GM23248 (cell line): ENCODE results near the gene HEATR5A. TPM values are rescaled to one million over a fixed set of nuclear protein-coding genes. Genes with fewer than 3 reads are reported as not detected.
"Not testable (repeated sequence)": the region's sequence is repeated elsewhere in the genome, so short reads cannot be mapped to it uniquely, and the experiment has no call there.

ENCODE experiments used
- DNase-seq: peaks from one replicate; pipeline ENCODE4 v3.0.0-alpha.2; 2015
- H2AFZ ChIP-seq: fragments of 200-600 bp; sonication (generic); 2 replicates; pipeline ENCODE4 v1.6.1; 2016; ENCODE audit warnings: antibody characterized with exemption
- H3F3A ChIP-seq: fragments of 200-600 bp; sonication (generic); 2 replicates; pipeline ENCODE4 v1.6.1; 2016; ENCODE audit warnings: mild to moderate bottlenecking, antibody characterized with exemption, mixed run types; ENCODE audit not compliant: insufficient read depth
- H3K27ac ChIP-seq: fragments of 200-600 bp; sonication (generic); 2 replicates; pipeline ENCODE4 v1.5.1; 2016; ENCODE audit warnings: mild to moderate bottlenecking
- H3K27me3 ChIP-seq: fragments of 200-600 bp; sonication (generic); replicated peaks from 2 replicates; pipeline ENCODE4 v1.6.1; 2016; ENCODE audit warnings: mild to moderate bottlenecking; ENCODE audit not compliant: insufficient read depth
- H3K36me3 ChIP-seq: fragments of 200-600 bp; sonication (generic); 2 replicates; pipeline ENCODE4 v1.6.1; 2016; ENCODE audit warnings: low read depth, mild to moderate bottlenecking
- H3K4me1 ChIP-seq: fragments of 200-600 bp; sonication (generic); 2 replicates; pipeline ENCODE4 v1.6.1; 2016; ENCODE audit warnings: mild to moderate bottlenecking; ENCODE audit not compliant: insufficient read depth
- H3K4me2 ChIP-seq: fragments of 200-600 bp; sonication (generic); one replicate; pipeline ENCODE4 v1.6.1; 2016; ENCODE audit warnings: mild to moderate bottlenecking; ENCODE audit not compliant: unreplicated experiment
- H3K4me3 ChIP-seq: fragments of 200-600 bp; sonication (generic); 2 replicates; pipeline ENCODE4 v1.5.1; 2016; ENCODE audit warnings: mild to moderate bottlenecking
- H3K79me2 ChIP-seq: fragments of 200-600 bp; sonication (generic); 2 replicates; pipeline ENCODE4 v1.6.1; 2016; ENCODE audit warnings: mild to moderate bottlenecking; ENCODE audit not compliant: insufficient read depth
- H3K9ac ChIP-seq: fragments of 200-600 bp; sonication (generic); 2 replicates; pipeline ENCODE4 v1.6.1; 2016; ENCODE audit warnings: mild to moderate bottlenecking
- H3K9me2 ChIP-seq: fragments of 200-600 bp; sonication (generic); 2 replicates; pipeline ENCODE4 v1.6.1; 2016; ENCODE audit warnings: mixed run types, mild to moderate bottlenecking, moderate library complexity; ENCODE audit not compliant: insufficient read depth
- H3K9me3 ChIP-seq: fragments of 200-600 bp; sonication (generic); one replicate; pipeline ENCODE4 v1.6.1; 2017; ENCODE audit warnings: low read depth
- H4K20me1 ChIP-seq: fragments of 200-600 bp; sonication (generic); 2 replicates; pipeline ENCODE4 v1.6.0; 2016; ENCODE audit not compliant: insufficient read depth
- EZH2 ChIP-seq: fragments of 200-600 bp; sonication (generic); IDR thresholded peaks from 2 replicates; pipeline ENCODE4 v1.6.1; 2018; ENCODE audit warnings: antibody characterized with exemption, mild to moderate bottlenecking; ENCODE audit not compliant: insufficient read depth, poor library complexity, severe bottlenecking
- EZH2phosphoT487 ChIP-seq: fragments of 200-600 bp; sonication (generic); IDR thresholded peaks from 2 replicates; pipeline ENCODE4 v1.6.1; 2018; ENCODE audit warnings: antibody characterized with exemption, moderate library complexity, mild to moderate bottlenecking, low read depth; ENCODE audit not compliant: insufficient read depth
- WGBS, 2 experiments: methylation state at CpG; one replicate each; pipeline ENCODE4 v1.1.6; 2015 to 2017; ENCODE audit warnings: low lambda C conversion rate in 2 of 2, low coverage in 1 of 2; ENCODE audit errors: missing lambda C conversion rate in 2 of 2; 5-methylcytosine and 5-hydroxymethylcytosine counted together
- in situ Hi-C: fragments of 300-500 bp; cut with MboI; formaldehyde crosslinking; loops from 2 replicates; pipeline ENCODE4 v1.15.0; 2020
- polyA plus RNA-seq: library from polyadenylated mRNA; unstranded; fragments of >200 nt; fragmentation: Nextera tagmentation; extraction: Ambion mirVana; gene quantifications from 2 replicates; pipeline ENCODE4 v1.2.1, GENCODE V29; 2016
- total RNA-seq: library from RNA; depleted of rRNA; stranded (reverse); fragments of >200 nt; shearing (Covaris generic); gene quantifications from 2 replicates; pipeline ENCODE4 v1.2.3, GENCODE V29; 2014

The HEATR5A gene
- total and polyA plus RNA-seq, 2 experiments from 2014 or later = 49.1 to 70.3 TPM

DNA sequence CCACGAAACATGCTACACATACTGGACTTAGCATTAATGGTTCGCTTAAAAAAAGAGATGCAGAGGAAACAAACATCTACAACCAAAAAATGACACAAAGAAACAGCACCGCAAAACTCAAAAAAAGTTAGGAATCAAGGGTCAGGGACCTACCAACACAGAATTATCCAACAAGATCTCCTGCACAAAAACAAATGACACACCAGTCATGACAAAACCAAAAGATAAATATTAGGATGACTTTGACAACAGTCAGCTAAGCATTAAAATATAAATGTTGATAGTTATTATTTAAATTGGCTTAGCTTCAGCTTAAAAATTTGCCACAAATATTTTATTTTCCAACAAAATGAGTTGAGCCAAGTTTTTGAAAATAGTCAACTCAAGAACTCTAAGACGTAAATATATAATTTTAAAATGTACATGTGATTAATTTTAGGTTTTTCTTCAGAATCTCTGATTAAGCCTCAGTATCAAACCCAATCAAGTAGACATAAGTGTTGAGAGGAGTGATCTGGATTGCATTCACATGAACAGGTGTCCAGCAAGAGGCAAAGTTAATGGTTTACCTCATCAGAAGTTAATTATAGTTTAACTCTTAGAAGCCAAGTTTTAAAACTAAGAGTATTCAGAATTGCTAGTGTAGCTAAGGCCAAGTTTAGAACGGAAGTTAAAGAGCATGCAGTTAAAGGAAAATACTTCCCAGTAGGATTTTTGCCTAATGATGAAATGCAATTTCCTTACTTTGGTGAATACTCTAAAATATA, 79.9 kb downstream of the HEATR5A start:
- in situ Hi-C loops = loop anchor here (25.0 kb wide), 1 partner anchor 353 kb away; no protein-coding TSS in a partner anchor
- H3K9me3 ChIP-seq = no peaks in the 10 kb centered on the region
- H2AFZ ChIP-seq = no peak overlapping the region
- H3K79me2 ChIP-seq = no peaks in the 10 kb centered on the region
- no peaks in the 10 kb centered on the region for H3K9me2 ChIP-seq
- 86 to 90% methylated on average over 5 of the region's 5 CpGs for WGBS, 2 experiments
- H3F3A ChIP-seq = peaks cover 12% of the 10 kb centered on the region; the same call in 1 of the 2 replicates
- peaks cover 76% of the 10 kb centered on the region for H3K36me3 ChIP-seq
- H3K4me2 ChIP-seq = no peak overlapping the region
- H4K20me1 ChIP-seq = no peaks in the 10 kb centered on the region
- no peak for DNase-seq
- TF ChIP-seq EZH2phosphoT487 (no peak), EZH2 (no peak)
- no peak overlapping the region for H3K9ac ChIP-seq
- H3K27me3 ChIP-seq = no peaks in the 10 kb centered on the region
- no peak overlapping the region for H3K4me3 ChIP-seq
- no peaks in the 10 kb centered on the region for H3K4me1 ChIP-seq
- no peak overlapping the region for H3K27ac ChIP-seq

DNA sequence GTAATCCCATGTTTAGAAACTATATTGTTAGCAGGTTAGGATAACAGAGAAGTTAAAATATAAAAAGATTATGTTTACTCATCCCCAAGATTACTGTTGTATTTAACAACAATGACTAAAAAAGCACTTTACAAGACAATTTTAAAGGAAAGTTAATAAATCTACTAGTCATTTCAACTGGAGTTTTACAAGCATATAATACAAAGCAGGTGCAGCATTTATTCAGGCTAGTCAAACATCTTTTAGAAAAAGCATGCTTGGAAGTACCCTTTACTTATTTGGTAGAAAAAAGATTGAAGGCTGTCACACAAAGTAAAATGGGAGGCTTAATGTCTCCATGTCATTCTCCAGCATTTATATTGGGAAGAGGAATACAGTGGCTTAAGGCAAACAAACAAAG, 80.6 kb downstream of the HEATR5A start:
- H3K4me1 ChIP-seq = no peaks in the 10 kb centered on the region
- no peaks in the 10 kb centered on the region for H3K27me3 ChIP-seq
- H3K9ac ChIP-seq = no peak overlapping the region
- H3K36me3 ChIP-seq = peaks cover 71% of the 10 kb centered on the region
- no peaks in the 10 kb centered on the region for H3K9me3 ChIP-seq
- DNase-seq = no peak
- H3K79me2 ChIP-seq = no peaks in the 10 kb centered on the region
- peaks cover 12% of the 10 kb centered on the region; the same call in 1 of the 2 replicates for H3F3A ChIP-seq
- no peaks in the 10 kb centered on the region for H4K20me1 ChIP-seq
- no peak for TF ChIP-seq EZH2phosphoT487
- no peak for TF ChIP-seq EZH2
- H3K9me2 ChIP-seq = no peaks in the 10 kb centered on the region
- no peak overlapping the region for H3K4me3 ChIP-seq
- no peak overlapping the region for H3K4me2 ChIP-seq
- in situ Hi-C loops = loop anchor here (25.0 kb wide), 1 partner anchor 352 kb away; no protein-coding TSS in a partner anchor
- H3K27ac ChIP-seq = no peak overlapping the region
- H2AFZ ChIP-seq = no peak overlapping the region

- Histone ChIP-seq H4K20me1 (no peaks in the 10 kb centered on the region), H3K4me2 (no peak overlapping the region), H3K79me2 (no peaks in the 10 kb centered on the region), H2AFZ (no peak overlapping the region), H3K4me1 (no peaks in the 10 kb centered on the region), H3F3A (peaks cover 12% of the 10 kb centered on the region; the same call in 1 of the 2 replicates), H3K9me2 (no peaks in the 10 kb centered on the region), H3K27ac (peak overlapping the region; percentile 5; the same call in 1 of the 2 replicates), H3K27me3 (no peaks in the 10 kb centered on the region), H3K9ac (no peak overlapping the region), H3K4me3 (no peak overlapping the region), H3K9me3 (no peaks in the 10 kb centered on the region), H3K36me3 (peaks cover 68% of the 10 kb centered on the region)
- DNase-seq = no peak
- no peak for TF ChIP-seq EZH2
- no peak for TF ChIP-seq EZH2phosphoT487
- in situ Hi-C loops = loop anchor here (25.0 kb wide), 1 partner anchor 350 kb away; no protein-coding TSS in a partner anchor
- 95 to 100% methylated on average over 2 of the region's 2 CpGs for WGBS, 2 experiments
These were observed 83.0 kb downstream of the HEATR5A start for GRCh38 chr14:31337331-31337730.

- Histone ChIP-seq H3K9ac (no peak overlapping the region), H3K27me3 (no peaks in the 10 kb centered on the region), H3K9me3 (no peaks in the 10 kb centered on the region), H3K9me2 (no peaks in the 10 kb centered on the region), H3K79me2 (no peaks in the 10 kb centered on the region), H3F3A (peaks cover 12% of the 10 kb centered on the region; the same call in 1 of the 2 replicates), H3K27ac (0 out of 2 replicates have a peak overlapping the region, but pooled peaks have one; percentile 5), H4K20me1 (no peaks in the 10 kb centered on the region), H3K36me3 (peaks cover 70% of the 10 kb centered on the region), H3K4me3 (no peak overlapping the region), H3K4me1 (no peaks in the 10 kb centered on the region), H3K4me2 (no peak overlapping the region), H2AFZ (no peak overlapping the region)
- in situ Hi-C loops = loop anchor here (25.0 kb wide), 1 partner anchor 349 kb away; no protein-coding TSS in a partner anchor
- DNase-seq = peak; percentile 56
- WGBS, 2 experiments = 97 to 100% methylated on average over 4 of the region's 4 CpGs
- no peak for TF ChIP-seq EZH2
- TF ChIP-seq EZH2phosphoT487 = no peak
These were observed 83.7 kb downstream of the HEATR5A start for GRCh38 chr14:31336646-31337045.

- not testable (repeated sequence) for H3K27ac ChIP-seq, H3K4me3 ChIP-seq, H3K4me1 ChIP-seq, H3K4me2 ChIP-seq, H2AFZ ChIP-seq, DNase-seq, H3K9ac ChIP-seq, H3F3A ChIP-seq, H3K9me3 ChIP-seq, H3K79me2 ChIP-seq, H4K20me1 ChIP-seq, H3K9me2 ChIP-seq, H3K27me3 ChIP-seq
- in situ Hi-C loops = loop anchor here (25.0 kb wide), 1 partner anchor 344 kb away; no protein-coding TSS in a partner anchor
- H3K36me3 ChIP-seq = peaks cover 49% of the 10 kb centered on the region
- 100% methylated on average over 1 of the region's 1 CpG for WGBS, 2 experiments
These were observed 89.0 kb downstream of the HEATR5A start for GRCh38 chr14:31331395-31331794.

GRCh38 chr14:31329876-31330521, 90.4 kb downstream of the HEATR5A start:
- H3K9me3 ChIP-seq, H3K9ac ChIP-seq, H3K79me2 ChIP-seq, H3K4me2 ChIP-seq, H3K9me2 ChIP-seq, H3K27me3 ChIP-seq, H3K27ac ChIP-seq, H3K4me1 ChIP-seq, H4K20me1 ChIP-seq, H3F3A ChIP-seq, H2AFZ ChIP-seq, DNase-seq, H3K4me3 ChIP-seq: not testable (repeated sequence)
- 95 to 97% methylated on average over 8 of the region's 8 CpGs for WGBS, 2 experiments
- H3K36me3 ChIP-seq = peaks cover 58% of the 10 kb centered on the region
- in situ Hi-C loops = loop anchor here (25.0 kb wide), 1 partner anchor 343 kb away; no protein-coding TSS in a partner anchor
